Endodermal cell (in vitro differentiated cells): ENCODE measurements around the gene DVL2. TPM values are rescaled to one million over a fixed set of nuclear protein-coding genes. Genes with fewer than 3 reads are reported as not detected.

Source experiments
- DNase-seq: peaks from one replicate; pipeline ENCODE4 v3.0.0-alpha.2; 2017
- H3K27ac ChIP-seq: 2 replicates; pipeline ENCODE4 v1.5.1; 2013; ENCODE audit warnings: mild to moderate bottlenecking, low read depth, low read length, moderate library complexity
- H3K27me3 ChIP-seq: 2 replicates; pipeline ENCODE4 v1.6.1; 2013; ENCODE audit warnings: mild to moderate bottlenecking, low read length, moderate library complexity; ENCODE audit not compliant: insufficient read depth, control insufficient read depth, poor library complexity, severe bottlenecking
- H3K36me3 ChIP-seq: 2 replicates; pipeline ENCODE4 v1.7.0; 2013; ENCODE audit warnings: mild to moderate bottlenecking, low read length, moderate library complexity; ENCODE audit not compliant: control insufficient read depth, insufficient read depth
- H3K4me1 ChIP-seq: one replicate; pipeline ENCODE4 v1.7.0; 2013; ENCODE audit warnings: low read length; ENCODE audit not compliant: control insufficient read depth, insufficient read depth
- H3K4me3 ChIP-seq: 2 replicates; pipeline ENCODE4 v1.5.1; 2013; ENCODE audit warnings: mild to moderate bottlenecking, low read length, moderate library complexity
- H3K9ac ChIP-seq: 2 replicates; pipeline ENCODE4 v1.6.1; 2013; ENCODE audit warnings: mild to moderate bottlenecking, low read length, moderate library complexity; ENCODE audit not compliant: poor library complexity, severe bottlenecking; ENCODE audit errors: extremely low read depth
- H3K9me3 ChIP-seq: 2 replicates; pipeline ENCODE4 v1.6.1; 2013; ENCODE audit warnings: mild to moderate bottlenecking, low read length, moderate library complexity; ENCODE audit not compliant: control insufficient read depth
- H3K27ac Mint-ChIP-seq: 2 replicates; pipeline ENCODE4 v1.8.0; 2020; ENCODE audit warnings: mixed read lengths
- H3K27me3 Mint-ChIP-seq: 2 replicates; pipeline ENCODE4 v1.8.0; 2021; ENCODE audit warnings: mild to moderate bottlenecking, mixed read lengths; ENCODE audit not compliant: insufficient read depth
- H3K36me3 Mint-ChIP-seq: 2 replicates; pipeline ENCODE4 v1.8.0; 2020; ENCODE audit warnings: low read depth, mixed read lengths
- H3K4me1 Mint-ChIP-seq: 2 replicates; pipeline ENCODE4 v1.8.0; 2020; ENCODE audit warnings: mixed read lengths
- H3K4me3 Mint-ChIP-seq: 2 replicates; pipeline ENCODE4 v1.8.0; 2020; ENCODE audit warnings: mild to moderate bottlenecking, moderate library complexity, mixed read lengths
- H3K9me3 Mint-ChIP-seq: 2 replicates; pipeline ENCODE4 v1.8.0; 2020; ENCODE audit warnings: mild to moderate bottlenecking, mixed read lengths
- CTCF ChIP-seq: fragments of 200-600 bp; sonication (generic); conservative IDR thresholded peaks from 2 replicates; pipeline ENCODE4 v1.5.0; 2021; ENCODE audit warnings: antibody characterized with exemption, mild to moderate bottlenecking
- WGBS, 2 experiments: methylation state at CpG; one replicate each; pipeline versions ENCODE4 v1.1.5 to v1.1.7; 2013; ENCODE audit warnings: missing lambda C conversion rate in 2 of 2, mixed read lengths in 1 of 2; ENCODE audit not compliant: insufficient coverage in 1 of 2, insufficient read length in 1 of 2; 5-methylcytosine and 5-hydroxymethylcytosine counted together
- total RNA-seq, 2 donors: library from RNA; stranded (reverse); fragmentation: NEBNext Ultra II Directional in 1 of 2; extraction: Animal tissue kit (Norgen Biotek cat#: 25700) in 1 of 2; gene quantifications; 2 replicates in 1 of 2; 3 replicates in 1 of 2; pipeline ENCODE4 v1.2.1, GENCODE V29; 2021

DVL2 gene
- total RNA-seq, 2 donors from 2014 or later: 98.2 to 116 TPM

- no peak overlapping the region for H3K27ac ChIP-seq
- peaks cover 17% of the 10 kb centered on the region for H3K36me3 ChIP-seq
- peak overlapping the region; percentile 97 for H3K27ac Mint-ChIP-seq
- peak; percentile 79 for DNase-seq
- H3K4me3 Mint-ChIP-seq: peak overlapping the region; percentile 98
- H3K36me3 Mint-ChIP-seq: peaks cover 21% of the 10 kb centered on the region
- peak overlapping the region; percentile 68 for H3K9ac ChIP-seq
- no peak for TF ChIP-seq CTCF
- WGBS, 2 experiments: 10 to 27% methylated on average over 21 to 71 of the region's 71 CpGs
- no peaks in the 10 kb centered on the region for H3K4me1 ChIP-seq
- peak overlapping the region; percentile 73 for H3K4me3 ChIP-seq
- no peaks in the 10 kb centered on the region for H3K27me3 Mint-ChIP-seq
- H3K9me3 Mint-ChIP-seq: no peaks in the 10 kb centered on the region
- H3K4me1 Mint-ChIP-seq: peaks cover 12% of the 10 kb centered on the region
- H3K27me3 ChIP-seq: peaks cover 36% of the 10 kb centered on the region
- no peaks in the 10 kb centered on the region for H3K9me3 ChIP-seq
Measured at GRCh38 chr17:7261379-7262191, 27.3 kb upstream of the DVL2 start.

GRCh38 chr17:7260651-7261378 is 26.5 kb upstream of the DVL2 start:
- H3K9me3 ChIP-seq: no peaks in the 10 kb centered on the region
- H3K9me3 Mint-ChIP-seq: no peaks in the 10 kb centered on the region
- peaks cover 12% of the 10 kb centered on the region for H3K4me1 Mint-ChIP-seq
- peak overlapping the region; percentile 89 for H3K27ac Mint-ChIP-seq
- peak overlapping the region; percentile 98 for H3K4me3 Mint-ChIP-seq
- peak; percentile 92 for DNase-seq
- TF ChIP-seq CTCF: no peak
- no peaks in the 10 kb centered on the region for H3K4me1 ChIP-seq
- H3K27ac ChIP-seq: no peak overlapping the region
- peaks cover 36% of the 10 kb centered on the region for H3K27me3 ChIP-seq
- peaks cover 25% of the 10 kb centered on the region for H3K36me3 Mint-ChIP-seq
- H3K9ac ChIP-seq: peak overlapping the region; percentile 30
- WGBS, 2 experiments: 13 to 25% methylated on average over 20 to 54 of the region's 54 CpGs
- H3K36me3 ChIP-seq: peaks cover 23% of the 10 kb centered on the region
- H3K27me3 Mint-ChIP-seq: no peaks in the 10 kb centered on the region
- H3K4me3 ChIP-seq: peak overlapping the region; percentile 73

GRCh38 chr17:7260151-7260550 is 25.8 kb upstream of the DVL2 start:
- H3K4me3 ChIP-seq: peak overlapping the region; percentile 73

More at GRCh38 chr17:7260151-7260550, 25.8 kb upstream of the DVL2 start:
- H3K27me3 Mint-ChIP-seq: no peaks in the 10 kb centered on the region
- Histone ChIP-seq H3K27ac (no peak overlapping the region), H3K36me3 (peaks cover 23% of the 10 kb centered on the region), H3K9me3 (no peaks in the 10 kb centered on the region), H3K27me3 (peaks cover 36% of the 10 kb centered on the region), H3K9ac (no peak overlapping the region), H3K4me1 (no peaks in the 10 kb centered on the region)
- 60 to 94% methylated on average over 1 to 4 of the region's 4 CpGs for WGBS, 2 experiments
- H3K27ac Mint-ChIP-seq: peak overlapping the region; percentile 88
- DNase-seq: no peak
- TF ChIP-seq CTCF: no peak
- H3K4me1 Mint-ChIP-seq: peaks cover 12% of the 10 kb centered on the region
- H3K36me3 Mint-ChIP-seq: peaks cover 28% of the 10 kb centered on the region
- peak overlapping the region; percentile 98 for H3K4me3 Mint-ChIP-seq
- H3K9me3 Mint-ChIP-seq: no peaks in the 10 kb centered on the region
